Measurements from ENCODE around the gene LBP.
A peak's percentile ranks its signal among the peaks of the same experiment; 100 is the strongest.

- TF ChIP-seq CTCF (IDR thresholded peaks at IDR 0.05) (no peak), RAD21 (IDR thresholded peaks at IDR 0.05; ENCODE audit: low read length) (0 out of 2 replicates have a peak, but pooled peaks have one; percentile 17), USF2 (IDR thresholded peaks at IDR 0.05; ENCODE audit: borderline replicate concordance, low read depth, low read length) (no peak), MXI1 (IDR thresholded peaks at IDR 0.05; ENCODE audit: low read depth, low read length) (no peak), FOXM1 (IDR thresholded peaks at IDR 0.05; ENCODE audit: low read depth) (no peak), MAX (IDR thresholded peaks at IDR 0.05; ENCODE audit: low read depth) (no peak), POLR2AphosphoS5 (IDR thresholded peaks at IDR 0.05; ENCODE audit: low read depth, low read length) (no peak), YY1 (IDR thresholded peaks at IDR 0.05; ENCODE audit: low read depth) (no peak), TAF1 (IDR thresholded peaks at IDR 0.05; ENCODE audit: borderline replicate concordance, low read depth, low read length) (no peak), SMC3 (IDR thresholded peaks at IDR 0.05; ENCODE audit: low read depth, low read length) (no peak)
Observed at GRCh38 chr20:38337561-38338140, 8.6 kb upstream of the LBP start.
